Eye (tissue), 1 donor: ENCODE measurements around the gene SLC5A2.
"Not testable (repeated sequence)": the region's sequence is repeated elsewhere in the genome, so short reads cannot be mapped to it uniquely, and the experiment has no call there.

ENCODE experiments used
- DNase-seq: peaks from one replicate; pipeline ENCODE4 v3.0.0-alpha.2; 2015

The SLC5A2 gene

DNA sequence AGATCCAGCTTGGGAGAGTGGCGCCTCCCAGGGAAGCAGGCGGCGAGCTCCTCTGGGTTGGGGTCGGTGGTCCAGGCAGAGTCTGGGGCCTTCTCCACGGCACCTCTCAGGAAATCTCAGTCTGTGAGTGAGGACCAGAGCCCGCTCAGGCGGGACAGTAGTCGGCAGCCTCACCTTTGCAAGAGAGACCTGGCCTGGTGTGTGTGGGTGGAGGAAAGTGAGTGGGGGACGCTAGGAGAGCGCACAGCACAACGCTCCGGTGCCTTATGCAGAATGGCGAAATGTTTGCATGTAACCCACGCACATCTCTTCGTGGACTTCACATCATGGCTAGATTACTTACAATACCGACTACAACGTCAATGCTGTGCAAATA is 47.0 kb downstream of the SLC5A2 start:
- no peak for DNase-seq

DNA sequence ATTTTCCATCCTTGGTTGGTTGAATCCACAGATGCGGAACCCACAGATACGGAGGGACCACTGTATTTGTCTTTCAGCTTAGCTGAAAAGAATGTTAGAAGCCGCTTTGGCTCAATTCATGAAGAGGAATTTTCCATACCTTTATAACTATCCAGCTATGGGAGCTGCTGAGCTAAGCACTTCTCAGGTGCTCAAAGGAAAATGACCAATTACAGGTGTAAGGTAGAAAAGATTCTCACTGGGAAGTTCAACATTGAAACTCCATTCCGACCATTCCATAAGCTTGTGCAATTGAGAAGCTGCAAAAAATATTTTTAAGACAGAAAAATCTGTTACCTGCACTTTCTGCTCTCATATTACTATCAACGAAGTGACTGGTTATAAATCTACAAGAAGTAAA is 47.5 kb downstream of the SLC5A2 start:
- DNase-seq = no peak

DNA sequence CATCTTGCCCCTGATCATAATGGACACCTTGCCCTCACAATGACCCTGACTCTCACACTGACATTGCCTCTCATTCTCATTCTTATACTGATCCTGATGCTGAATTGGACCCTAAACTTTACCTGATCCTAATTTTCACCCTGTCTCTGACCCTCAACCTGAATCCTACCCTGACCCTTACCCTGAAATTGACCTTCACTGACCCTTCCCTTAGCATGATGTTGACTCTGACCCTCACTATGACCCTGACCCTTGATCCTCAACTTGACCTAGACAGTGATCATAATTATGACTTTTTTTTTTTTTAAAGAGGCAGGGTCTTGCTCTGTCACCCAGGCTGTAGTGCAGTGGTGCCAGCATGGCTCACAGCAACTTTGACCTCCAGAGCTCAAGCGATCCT is 48.2 kb downstream of the SLC5A2 start:
- no peak for DNase-seq

DNA sequence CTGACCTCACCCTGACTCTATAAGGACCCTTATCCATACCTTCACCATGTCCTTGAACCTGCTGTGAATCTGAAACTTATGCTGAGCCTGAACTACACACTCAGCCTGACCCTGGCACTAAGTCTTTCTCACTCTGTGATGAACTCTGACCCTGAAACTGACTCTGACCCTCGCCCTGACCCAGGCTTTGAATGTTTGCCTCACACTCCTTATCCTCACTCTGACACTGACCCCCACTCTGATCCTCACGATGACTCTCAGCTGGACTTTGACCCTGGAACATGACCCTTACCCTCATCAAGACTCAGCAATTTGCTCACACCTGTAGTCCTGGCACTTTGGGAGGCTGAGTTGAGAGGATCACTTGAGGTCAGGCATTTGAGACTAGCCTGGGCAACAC is 49.2 kb downstream of the SLC5A2 start:
- DNase-seq = no peak

DNA sequence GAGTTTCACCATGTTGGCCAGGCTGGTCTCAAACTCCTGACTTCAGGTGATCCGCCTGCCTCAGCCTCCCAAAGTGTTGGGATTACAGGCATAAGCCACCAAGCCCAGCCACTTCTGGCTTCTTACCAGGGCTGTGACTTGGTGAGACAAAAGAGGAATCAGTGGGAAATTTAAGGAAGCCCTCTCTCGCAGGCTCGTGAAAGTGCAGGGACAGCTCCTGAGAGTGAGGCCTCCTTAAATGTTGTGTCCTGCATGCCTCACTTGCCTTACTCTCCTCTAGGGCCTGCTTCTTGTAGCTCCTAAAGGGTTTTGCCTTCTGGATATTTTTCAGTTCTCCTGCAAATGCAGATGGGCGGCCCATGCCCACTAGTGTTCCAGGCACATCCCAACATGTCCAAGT is 50.0 kb downstream of the SLC5A2 start:
- DNase-seq = no peak

DNA sequence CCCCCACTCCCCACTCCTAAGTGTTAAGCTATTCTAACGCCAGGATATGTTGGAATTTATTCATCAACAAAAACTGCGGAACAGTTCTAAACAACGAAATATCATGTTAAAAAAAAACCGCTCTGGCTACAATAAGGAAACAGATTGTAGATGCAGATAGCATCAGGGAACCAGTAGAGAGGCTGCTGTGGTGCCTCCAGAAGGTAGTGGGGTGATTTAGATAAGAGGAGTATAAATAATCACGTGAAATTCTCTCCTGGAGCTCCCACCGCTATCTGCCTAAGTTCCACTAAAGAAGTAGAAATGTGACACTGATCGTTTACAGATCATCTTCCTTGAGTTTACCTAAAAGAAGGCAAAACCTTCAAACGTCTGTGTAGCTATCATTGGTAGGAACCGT is 52.8 kb downstream of the SLC5A2 start:
- DNase-seq = no peak

DNA sequence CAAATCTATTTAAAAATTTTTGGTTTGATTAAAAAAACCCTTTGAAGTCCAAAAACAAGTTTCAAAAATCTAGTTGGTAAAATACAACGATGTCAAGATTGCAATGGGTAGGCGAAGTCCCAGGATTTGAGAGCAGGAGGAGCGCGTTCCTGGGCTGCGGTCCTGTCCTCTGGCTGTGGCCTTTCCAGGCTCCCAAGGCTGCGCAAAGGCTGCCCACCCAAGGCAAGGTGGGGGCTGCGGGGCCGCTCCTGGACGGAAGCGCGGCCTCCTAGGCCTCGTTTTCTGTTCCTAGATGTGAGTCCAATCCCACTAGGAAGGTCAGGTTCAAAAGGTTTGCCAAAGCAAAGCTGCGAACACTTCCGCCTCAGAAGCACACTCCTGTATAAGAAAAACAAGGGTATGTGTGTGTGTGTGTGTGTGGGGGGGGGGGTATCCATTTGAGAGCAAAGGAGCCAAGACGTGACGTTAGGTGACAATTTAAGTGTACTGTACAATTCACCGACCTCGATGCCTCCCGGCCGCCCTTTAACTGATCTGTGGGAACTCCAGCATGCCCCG is 54.0 kb downstream of the SLC5A2 start:
- no peak for DNase-seq

DNA sequence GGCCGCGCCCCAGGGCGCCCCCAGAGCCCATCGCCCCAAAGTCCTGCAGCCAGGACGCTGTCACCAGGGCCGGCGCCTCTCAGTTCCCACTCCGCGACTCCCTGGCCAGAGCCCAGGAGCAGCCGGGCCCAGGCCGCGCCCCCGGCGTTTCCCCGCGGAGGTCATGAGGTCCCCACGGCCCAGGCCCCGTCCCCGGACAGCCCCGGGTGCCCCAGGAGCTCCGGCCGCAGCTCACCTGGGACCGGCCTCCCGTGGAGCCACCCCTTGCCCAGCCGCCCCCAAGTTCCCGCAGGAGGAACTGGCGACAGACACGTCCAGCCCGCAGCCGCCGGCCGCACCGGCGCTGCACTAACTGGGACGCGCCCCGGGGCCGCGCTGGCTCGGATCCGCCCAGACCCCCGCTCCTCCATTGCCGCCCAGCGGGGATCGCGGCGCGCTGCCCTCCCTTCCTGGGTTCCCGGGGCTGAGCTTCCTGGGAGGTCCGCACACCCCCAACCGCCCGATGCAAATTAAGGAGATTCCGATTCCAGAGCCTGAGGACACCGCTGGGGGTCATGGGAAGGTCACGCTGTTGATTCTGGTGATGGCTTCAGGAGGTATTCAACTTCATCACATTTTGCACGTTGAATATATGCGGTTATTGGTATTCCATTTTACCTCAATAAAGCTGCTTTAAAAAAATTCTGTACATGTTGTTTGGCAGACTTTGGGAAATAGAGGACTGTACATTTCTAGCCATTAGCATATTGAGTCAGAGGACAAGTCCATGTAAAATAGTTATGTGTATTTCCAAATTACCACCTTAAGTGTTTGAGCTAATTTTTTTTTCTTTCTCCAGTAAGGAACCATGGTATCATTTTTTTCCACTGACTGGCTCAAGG is 54.7 kb downstream of the SLC5A2 start:
- peak; percentile 83 for DNase-seq

DNA sequence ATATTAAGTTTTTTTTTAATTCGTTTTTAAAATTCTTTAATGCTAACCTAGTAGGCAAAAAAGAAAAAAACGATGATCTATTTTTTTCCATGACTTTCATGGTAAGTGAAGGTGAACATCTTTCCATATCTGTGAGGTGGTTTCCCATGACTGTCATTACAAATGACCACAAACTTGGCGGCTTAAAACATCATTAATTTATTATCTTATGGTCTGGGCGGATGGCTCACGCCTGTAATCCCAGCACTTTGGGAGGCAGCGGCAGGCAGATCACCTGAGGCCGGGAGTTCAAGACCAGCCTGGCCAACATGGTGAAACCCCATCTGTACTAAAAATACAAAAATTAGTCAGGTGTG is 55.3 kb downstream of the SLC5A2 start:
- not testable (repeated sequence) for DNase-seq

DNA sequence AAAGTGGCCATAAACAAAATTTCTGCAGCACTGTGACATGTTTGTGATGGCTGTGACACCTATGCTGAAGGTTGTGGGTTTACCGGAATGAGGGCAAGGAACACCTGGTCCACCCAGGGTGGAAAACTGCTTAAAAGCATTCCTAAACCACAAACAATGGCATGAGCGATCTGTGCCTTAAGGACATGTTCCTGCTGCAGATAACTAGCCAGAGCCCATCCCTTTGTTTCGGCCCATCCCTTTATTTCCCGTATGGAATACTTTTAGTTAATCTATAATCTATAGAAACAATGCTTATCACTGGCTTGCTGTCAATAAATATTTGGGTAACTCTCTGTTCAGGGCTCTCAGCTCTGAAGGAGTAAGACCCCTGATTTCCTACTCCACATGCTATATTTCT is 56.8 kb downstream of the SLC5A2 start:
- DNase-seq = not testable (repeated sequence)
